Left lobe of liver (tissue), 2 donors: ENCODE results near the gene CEP72. TPM values are rescaled to one million over a fixed set of nuclear protein-coding genes. Genes with fewer than 3 reads are reported as not detected.
"Not testable (repeated sequence)": the region's sequence is repeated elsewhere in the genome, so short reads cannot be mapped to it uniquely, and the experiment has no call there.

Source experiments
- ATAC-seq: fragments of 200-7000 bp; cut with Tn5 transposase; one replicate; pipeline ENCODE4 v1.9.1; 2020; ENCODE audit warnings: mild to moderate bottlenecking, moderate library complexity
- DNase-seq: peaks from one replicate; pipeline ENCODE4 v3.0.0-alpha.2; 2020; ENCODE audit warnings: low spot score
- total RNA-seq: library from RNA; stranded (reverse); gene quantifications from one replicate; pipeline ENCODE4 v1.2.1, GENCODE V29; 2021
- donor health status: DM: no; HTN: no; CAD: no; lungs with moderate emphysema.
- donor health status: DM: no; HTN: yes; CAD: no.

Gene CEP72
- total RNA-seq, 1 donor from 2014 or later = 4.7 TPM

GRCh38 chr5:595285-595875 is 16.8 kb upstream of the CEP72 start:
- DNase-seq (no peak), ATAC-seq (no peak)

- ATAC-seq (no peak), DNase-seq (no peak)
Measured at GRCh38 chr5:597871-598563, 14.1 kb upstream of the CEP72 start.

- peak; percentile 19 for DNase-seq
Measured at GRCh38 chr5:598564-598890, 13.6 kb upstream of the CEP72 start.

GRCh38 chr5:600886-601541 is 11.1 kb upstream of the CEP72 start:
- ATAC-seq (no peak), DNase-seq (peak; percentile 31)

More at GRCh38 chr5:598564-598890, 13.6 kb upstream of the CEP72 start:
- ATAC-seq = no peak

- DNase-seq = no peak
- ATAC-seq = no peak
Measured at GRCh38 chr5:601771-602465, 10.2 kb upstream of the CEP72 start.

GRCh38 chr5:602466-603035 is 9.6 kb upstream of the CEP72 start:
- no peak for ATAC-seq
- peak; percentile 30 for DNase-seq

GRCh38 chr5:603081-603998 is 8.8 kb upstream of the CEP72 start:
- no peak for DNase-seq
- ATAC-seq = no peak

GRCh38 chr5:604391-604831 is 7.7 kb upstream of the CEP72 start:
- no peak for ATAC-seq
- DNase-seq = no peak

GRCh38 chr5:605090-605489 is 7.0 kb upstream of the CEP72 start:
- DNase-seq, ATAC-seq: not testable (repeated sequence)

- DNase-seq (peak; percentile 39), ATAC-seq (no peak)
Measured at GRCh38 chr5:606061-606460, 6.1 kb upstream of the CEP72 start.

GRCh38 chr5:606526-607399 is 5.4 kb upstream of the CEP72 start:
- DNase-seq (peak; percentile 43), ATAC-seq (no peak)

- ATAC-seq = no peak
- peak; percentile 36 for DNase-seq
Measured at GRCh38 chr5:607541-608428, 4.4 kb upstream of the CEP72 start.

GRCh38 chr5:608429-609370 is 3.4 kb upstream of the CEP72 start:
- ATAC-seq (no peak), DNase-seq (no peak)

- ATAC-seq (no peak), DNase-seq (peak; percentile 37)
Measured at GRCh38 chr5:609506-609905, 2.6 kb upstream of the CEP72 start.

- no peak for ATAC-seq
- peak; percentile 15 for DNase-seq
Measured at GRCh38 chr5:610011-610743, 2.0 kb upstream of the CEP72 start.
